Renal pelvis (tissue), 12 donors: ENCODE measurements around the gene MMGT1. TPM values are rescaled to one million over a fixed set of nuclear protein-coding genes. Genes with fewer than 3 reads are reported as not detected.

Experiments used
- DNase-seq: peaks from one replicate; pipeline ENCODE4 v3.0.0-alpha.2; 2013
- long read RNA-seq, 16 experiments: transcript quantifications; one replicate each; lab custom pipeline, GENCODE V29; 2026
- polyA plus RNA-seq, 3 donors: library from polyadenylated mRNA; unstranded; fragments of 120-200 nt; gene quantifications; one replicate each; pipeline ENCODE4 v1.2.1, GENCODE V29; 2013; ENCODE audit not compliant: insufficient read length in 3 of 3

The MMGT1 gene
- polyA plus RNA-seq: 10 to 100 TPM; 23.0 to 26.2 (median 24.0) TPM
- long read RNA-seq, donor 1, transcript MMGT1-201 (4 exons, 3,738 nt): major isoform, 5 of 13 reads
- long read RNA-seq, donor 1, partial matches to known transcripts: 8 of 13 reads
- long read RNA-seq, donor 1, other reads (novel, unspliced or antisense): 0 of 13 reads
- long read RNA-seq, donor 2, transcript MMGT1-201 (4 exons, 3,738 nt): major isoform, 19 of 19 reads
- long read RNA-seq, donor 2, partial matches to known transcripts: 0 of 19 reads
- long read RNA-seq, donor 2, other reads (novel, unspliced or antisense): 0 of 19 reads
- long read RNA-seq, donor 3, transcript MMGT1-201 (4 exons, 3,738 nt): major isoform, 9 of 9 reads
- long read RNA-seq, donor 3, partial matches to known transcripts: 0 of 9 reads
- long read RNA-seq, donor 3, other reads (novel, unspliced or antisense): 0 of 9 reads
- long read RNA-seq, donor 4, transcript MMGT1-201 (4 exons, 3,738 nt): major isoform, 6 of 6 reads
- long read RNA-seq, donor 4, partial matches to known transcripts: 0 of 6 reads
- long read RNA-seq, donor 4, other reads (novel, unspliced or antisense): 0 of 6 reads
- long read RNA-seq, donor 5, transcript MMGT1-201 (4 exons, 3,738 nt): major isoform, 6 of 6 reads
- long read RNA-seq, donor 5, partial matches to known transcripts: 0 of 6 reads
- long read RNA-seq, donor 5, other reads (novel, unspliced or antisense): 0 of 6 reads
- long read RNA-seq, donor 6, transcript MMGT1-201 (4 exons, 3,738 nt): major isoform, 18 of 18 reads
- long read RNA-seq, donor 6, partial matches to known transcripts: 0 of 18 reads
- long read RNA-seq, donor 6, other reads (novel, unspliced or antisense): 0 of 18 reads
- long read RNA-seq, donor 7, transcript MMGT1-201 (4 exons, 3,738 nt): major isoform, 19 of 19 reads
- long read RNA-seq, donor 7, partial matches to known transcripts: 0 of 19 reads
- long read RNA-seq, donor 7, other reads (novel, unspliced or antisense): 0 of 19 reads
- long read RNA-seq, donor 8, transcript MMGT1-201 (4 exons, 3,738 nt): major isoform, 10 of 10 reads
- long read RNA-seq, donor 8, partial matches to known transcripts: 0 of 10 reads
- long read RNA-seq, donor 8, other reads (novel, unspliced or antisense): 0 of 10 reads
- long read RNA-seq, donor 9, transcript MMGT1-201 (4 exons, 3,738 nt): major isoform, 11 of 11 reads
- long read RNA-seq, donor 9, partial matches to known transcripts: 0 of 11 reads
- long read RNA-seq, donor 9, other reads (novel, unspliced or antisense): 0 of 11 reads
- long read RNA-seq, donor 10, transcript MMGT1-201 (4 exons, 3,738 nt): major isoform, 8 of 8 reads
- long read RNA-seq, donor 10, partial matches to known transcripts: 0 of 8 reads
- long read RNA-seq, donor 10, other reads (novel, unspliced or antisense): 0 of 8 reads
- long read RNA-seq, donor 11, transcript MMGT1-201 (4 exons, 3,738 nt): major isoform, 13 of 13 reads
- long read RNA-seq, donor 11, partial matches to known transcripts: 0 of 13 reads
- long read RNA-seq, donor 11, other reads (novel, unspliced or antisense): 0 of 13 reads
- long read RNA-seq, donor 12, transcript MMGT1-201 (4 exons, 3,738 nt): major isoform, 22 of 22 reads
- long read RNA-seq, donor 12, partial matches to known transcripts: 0 of 22 reads
- long read RNA-seq, donor 12, other reads (novel, unspliced or antisense): 0 of 22 reads
- long read RNA-seq, donor 13, transcript MMGT1-201 (4 exons, 3,738 nt): major isoform, 11 of 11 reads
- long read RNA-seq, donor 13, partial matches to known transcripts: 0 of 11 reads
- long read RNA-seq, donor 13, other reads (novel, unspliced or antisense): 0 of 11 reads
- long read RNA-seq, donor 14, transcript MMGT1-201 (4 exons, 3,738 nt): major isoform, 30 of 30 reads
- long read RNA-seq, donor 14, partial matches to known transcripts: 0 of 30 reads
- long read RNA-seq, donor 14, other reads (novel, unspliced or antisense): 0 of 30 reads
- long read RNA-seq, donor 15, transcript MMGT1-201 (4 exons, 3,738 nt): major isoform, 14 of 14 reads
- long read RNA-seq, donor 15, partial matches to known transcripts: 0 of 14 reads
- long read RNA-seq, donor 15, other reads (novel, unspliced or antisense): 0 of 14 reads
- long read RNA-seq, donor 16, transcript MMGT1-201 (4 exons, 3,738 nt): major isoform, 15 of 15 reads
- long read RNA-seq, donor 16, partial matches to known transcripts: 0 of 15 reads
- long read RNA-seq, donor 16, other reads (novel, unspliced or antisense): 0 of 15 reads

DNA sequence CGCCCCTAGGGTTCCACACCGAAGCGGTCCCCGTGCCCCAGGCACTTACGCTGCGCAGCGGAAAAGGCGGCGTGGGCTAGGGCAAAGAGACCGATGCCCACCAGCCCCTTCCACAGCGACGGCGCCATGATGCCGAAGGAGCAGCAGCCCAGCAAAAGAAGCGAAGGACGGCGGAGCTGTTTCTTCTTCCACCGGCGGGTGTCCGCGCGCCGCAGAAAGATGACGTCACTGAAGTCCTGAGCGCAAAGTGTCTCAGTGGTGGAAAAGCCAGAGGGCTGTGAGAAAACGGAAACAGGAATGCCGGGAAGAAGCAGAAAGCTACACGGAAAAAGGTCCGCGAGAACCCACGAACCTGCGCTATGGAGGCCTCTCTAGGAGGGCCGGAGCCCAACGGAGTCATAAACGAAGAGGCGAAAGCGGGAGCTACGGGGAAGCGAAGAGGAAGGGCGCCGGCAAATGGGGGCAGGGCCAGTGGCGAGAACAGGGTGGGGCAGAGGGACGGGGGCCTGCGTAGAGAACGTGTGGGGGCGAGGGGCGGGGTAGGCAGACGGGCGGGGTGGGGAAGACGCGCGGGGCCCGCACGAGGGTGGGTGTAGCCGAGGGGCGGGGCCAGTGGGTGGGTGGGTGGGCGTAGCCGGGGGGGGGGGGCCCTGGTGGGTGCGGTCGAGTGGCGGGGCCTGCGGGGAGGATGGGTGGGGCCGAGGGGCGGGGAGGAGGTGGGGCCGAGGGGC lies at the start of gene MMGT1:
Gene MMGT1, minus strand, starts transcription at position 441 of the 731 bp plus-strand sequence. Its CDS starts 313 bp downstream, at position 128.
- DNase-seq: peak; percentile 79

DNA sequence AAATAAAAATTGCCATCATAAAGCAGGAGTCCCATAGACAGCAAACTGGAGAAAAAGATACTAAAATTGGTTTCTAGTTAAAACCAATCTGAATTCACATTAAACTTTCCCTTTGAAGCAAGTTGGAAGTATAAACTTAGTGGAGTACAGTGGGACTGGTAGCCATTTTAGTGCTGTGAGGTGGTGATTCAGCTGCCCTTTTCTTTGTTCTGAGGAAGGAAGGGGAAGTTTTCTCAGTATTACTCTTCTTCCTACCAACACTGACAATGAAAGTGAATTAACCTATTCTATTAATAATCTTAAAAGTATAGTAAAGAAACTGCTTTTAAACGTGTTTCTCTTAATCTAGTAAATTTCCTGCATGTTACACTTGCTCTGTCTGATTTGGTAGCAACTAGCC lies 48.1 kb upstream of the MMGT1 start:
- no peak for DNase-seq

DNA sequence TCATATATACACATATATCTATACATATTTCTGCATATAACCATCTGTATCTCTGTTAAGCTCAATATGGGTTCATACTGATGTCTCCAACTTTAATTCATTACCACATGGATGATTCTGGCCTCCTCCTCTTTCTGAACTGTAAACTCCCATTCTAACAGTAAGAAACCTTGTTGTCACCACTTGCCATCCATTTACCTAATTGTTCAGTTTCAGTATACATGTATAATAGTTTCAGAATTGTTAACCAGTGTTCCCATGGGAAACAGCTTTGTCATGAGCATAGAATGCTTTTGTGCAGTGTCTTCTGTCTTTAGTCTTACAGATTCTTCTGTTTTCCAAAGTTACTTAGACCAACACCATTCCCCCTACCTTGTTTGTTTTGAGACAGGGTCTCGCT lies 47.4 kb upstream of the MMGT1 start:
- DNase-seq: no peak

DNA sequence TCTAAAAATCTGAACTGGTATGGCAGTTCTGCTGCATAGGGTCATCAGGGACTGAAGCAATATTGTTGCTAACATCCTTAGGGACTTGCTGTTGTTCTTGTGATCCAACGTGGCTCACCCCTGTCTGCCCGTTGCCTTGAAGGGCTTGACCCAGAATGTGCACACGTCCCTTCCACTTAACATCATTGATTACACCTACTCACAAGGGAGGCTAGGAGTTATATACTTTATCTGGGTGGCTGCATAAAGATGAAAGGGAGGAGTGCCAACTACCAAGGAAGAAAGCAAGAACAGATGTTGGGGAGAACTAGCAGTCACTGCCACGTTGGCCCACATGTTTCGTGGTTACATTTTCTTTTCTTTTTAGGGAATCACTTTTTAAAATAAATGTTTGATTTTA lies 45.4 kb upstream of the MMGT1 start:
- no peak for DNase-seq

DNA sequence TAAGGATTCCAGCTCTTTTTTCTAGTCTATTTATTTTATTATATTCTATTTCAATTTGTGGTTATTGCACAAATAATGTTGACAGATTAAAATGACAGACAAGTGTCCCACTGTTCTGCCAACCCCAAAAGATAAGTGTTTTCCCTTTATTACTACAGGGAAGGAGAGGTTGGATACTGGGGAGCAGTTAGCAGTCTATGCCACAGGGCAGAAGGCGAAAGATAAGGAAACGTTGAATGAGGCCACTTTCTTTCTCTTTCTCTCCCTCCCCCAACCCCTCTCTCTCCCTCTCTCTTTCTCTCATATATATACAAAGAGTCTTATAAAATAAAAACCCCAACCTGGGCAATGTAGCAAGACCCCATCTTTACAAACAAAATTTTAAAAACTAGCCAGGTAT lies 43.1 kb upstream of the MMGT1 start:
- DNase-seq: no peak

DNA sequence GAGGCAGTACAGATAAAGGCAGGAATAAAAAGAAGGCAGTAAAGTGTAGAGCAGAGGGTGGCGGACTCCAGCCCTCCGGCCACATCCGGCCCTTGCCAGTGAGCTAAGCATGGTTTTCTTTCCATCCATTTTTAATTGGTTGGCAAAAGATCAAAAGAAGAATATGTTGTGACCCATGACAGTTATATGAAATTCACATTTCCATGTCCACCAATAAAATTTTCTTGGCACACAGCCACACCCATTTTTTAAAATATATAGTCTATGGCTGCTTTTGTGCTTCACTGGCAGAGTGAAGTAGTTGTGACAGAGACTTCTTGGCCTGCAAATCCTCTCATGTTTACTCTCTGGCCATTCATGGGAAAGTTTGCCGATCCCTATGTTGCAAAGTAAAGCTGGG lies 41.2 kb upstream of the MMGT1 start:
- DNase-seq: peak; percentile 11

DNA sequence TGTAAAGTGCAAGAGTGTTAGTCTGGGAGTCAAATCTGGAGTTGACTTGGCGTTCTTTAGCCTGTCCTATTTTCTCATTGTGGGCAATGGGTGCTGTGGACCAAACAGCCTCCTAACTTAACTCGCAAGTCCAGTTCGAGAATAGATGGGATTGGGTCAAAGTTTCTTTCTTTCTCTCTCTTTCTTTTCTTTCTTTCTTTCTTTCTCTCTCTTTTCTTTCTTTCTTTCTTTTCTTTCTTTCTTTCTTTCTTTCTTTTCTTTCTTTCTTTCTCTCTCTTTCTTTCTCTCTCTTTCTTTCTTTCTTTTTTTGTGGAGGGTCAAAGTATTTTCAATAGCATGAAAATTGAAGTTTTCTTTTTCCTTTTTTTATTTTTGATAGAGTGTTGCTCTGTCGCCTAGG lies 14.5 kb upstream of the MMGT1 start:
- DNase-seq: no peak

DNA sequence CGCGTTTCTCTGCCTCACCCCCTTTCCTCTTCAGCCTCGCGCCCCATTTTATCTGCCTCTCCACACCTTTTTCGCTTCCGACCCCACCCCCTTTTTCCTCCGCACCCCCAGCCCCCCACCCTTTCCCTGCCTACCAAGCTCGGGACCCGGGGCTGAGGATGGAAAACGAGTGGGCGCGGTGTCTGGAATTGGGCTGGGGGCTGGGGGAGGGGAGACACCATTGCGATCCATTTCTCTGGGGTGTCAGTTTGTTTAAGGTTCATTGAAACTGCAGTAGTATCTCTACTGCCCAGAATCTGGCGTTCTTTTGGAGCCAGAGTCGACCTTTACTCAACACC lies 12.2 kb upstream of the MMGT1 start:
- DNase-seq: no peak

DNA sequence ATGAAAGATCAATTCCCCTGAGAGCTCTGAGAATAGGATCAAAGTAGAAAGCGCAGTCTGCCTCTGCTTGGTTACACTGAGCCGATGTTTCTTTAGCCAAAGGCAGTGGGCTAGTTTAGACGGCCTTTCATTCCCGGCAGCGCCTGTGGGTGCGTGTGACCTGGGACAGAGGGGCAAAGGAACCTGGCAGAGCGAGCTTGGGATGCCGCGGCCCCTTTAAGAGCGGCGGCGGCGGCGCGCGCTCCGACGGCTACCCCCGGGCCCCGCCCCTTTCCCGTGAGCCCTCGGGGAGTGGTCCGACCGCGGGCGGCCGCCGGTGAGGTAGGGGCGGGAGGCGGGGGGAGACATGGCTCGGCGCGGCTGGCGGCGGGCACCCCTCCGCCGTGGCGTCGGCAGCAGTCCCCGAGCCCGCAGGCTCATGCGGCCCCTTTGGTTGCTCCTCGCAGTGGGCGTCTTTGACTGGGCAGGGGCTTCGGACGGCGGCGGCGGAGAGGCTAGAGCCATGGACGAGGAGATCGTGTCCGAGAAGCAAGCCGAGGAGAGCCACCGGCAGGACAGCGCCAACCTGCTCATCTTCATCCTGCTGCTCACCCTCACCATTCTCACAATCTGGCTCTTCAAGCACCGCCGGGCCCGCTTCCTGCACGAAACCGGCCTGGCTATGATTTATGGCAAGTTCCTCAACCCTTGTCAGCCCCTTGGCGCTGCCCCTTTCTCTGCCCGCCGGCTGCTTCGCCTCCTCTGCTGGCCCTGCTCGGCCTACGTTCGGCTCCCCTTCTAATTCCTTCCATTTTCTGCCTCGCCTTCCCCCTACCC lies 11.6 kb upstream of the MMGT1 start, which contains the start of gene SLC9A6:
Gene SLC9A6, plus strand, starts transcription at position 279 of the 816 bp plus-strand sequence. Its CDS starts 224 bp downstream, at position 503.
- peak; percentile 64 for DNase-seq

DNA sequence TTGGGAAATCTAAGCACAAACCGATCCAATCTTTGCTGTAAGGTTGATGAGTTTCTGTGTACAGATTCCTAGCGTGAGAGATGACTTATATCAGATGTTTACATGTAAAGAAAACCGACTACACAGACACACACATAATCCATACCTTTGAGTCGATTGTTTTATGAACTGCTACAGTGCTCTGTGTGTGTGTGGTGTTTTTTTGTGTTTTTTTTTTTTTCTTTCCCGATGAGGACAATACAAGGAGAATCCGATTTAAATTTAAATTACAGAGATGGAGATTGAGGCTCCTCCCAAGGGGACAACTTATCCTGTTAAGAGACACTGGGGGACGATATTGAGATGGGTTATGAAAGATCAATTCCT lies 11.0 kb upstream of the MMGT1 start:
- DNase-seq: no peak

DNA sequence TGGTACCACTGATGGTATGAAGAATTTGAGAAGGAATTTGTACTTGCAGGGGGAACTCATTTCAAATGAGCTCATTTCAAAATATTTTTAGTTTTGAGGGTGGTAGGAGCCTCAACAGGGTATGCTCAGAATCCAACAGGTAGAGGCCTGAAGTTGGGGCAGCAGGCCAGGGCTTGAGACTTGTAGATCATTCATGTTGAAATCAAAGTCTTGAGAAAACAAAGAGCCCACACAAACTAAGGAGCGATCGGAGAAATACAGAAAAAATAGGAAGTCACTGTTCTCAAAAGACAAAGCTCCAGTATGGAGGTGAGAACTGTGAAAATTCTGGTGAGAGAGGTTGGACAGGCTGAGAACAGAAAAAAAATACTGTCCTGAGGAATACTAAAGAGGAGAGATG lies 10.5 kb upstream of the MMGT1 start:
- no peak for DNase-seq

DNA sequence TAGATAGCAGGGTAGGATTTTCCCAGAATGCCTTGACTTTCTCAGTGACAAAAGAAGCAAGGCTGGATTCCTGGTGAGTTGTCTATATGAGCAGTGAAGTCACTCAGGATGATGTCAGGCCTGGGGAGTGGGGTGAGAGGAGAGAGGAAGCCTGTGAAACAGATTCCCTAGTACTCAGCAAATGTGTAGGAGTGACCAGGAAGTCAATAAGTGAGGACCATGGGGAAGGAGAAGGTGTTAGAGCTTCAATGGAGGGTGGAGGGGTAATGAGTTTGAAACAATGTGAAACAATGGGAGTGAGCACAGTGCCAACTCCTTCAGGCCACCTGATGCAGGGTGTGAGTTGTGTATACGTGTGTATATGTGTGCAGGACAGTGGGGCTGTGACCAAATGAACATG lies 9.1 kb upstream of the MMGT1 start:
- DNase-seq: no peak

DNA sequence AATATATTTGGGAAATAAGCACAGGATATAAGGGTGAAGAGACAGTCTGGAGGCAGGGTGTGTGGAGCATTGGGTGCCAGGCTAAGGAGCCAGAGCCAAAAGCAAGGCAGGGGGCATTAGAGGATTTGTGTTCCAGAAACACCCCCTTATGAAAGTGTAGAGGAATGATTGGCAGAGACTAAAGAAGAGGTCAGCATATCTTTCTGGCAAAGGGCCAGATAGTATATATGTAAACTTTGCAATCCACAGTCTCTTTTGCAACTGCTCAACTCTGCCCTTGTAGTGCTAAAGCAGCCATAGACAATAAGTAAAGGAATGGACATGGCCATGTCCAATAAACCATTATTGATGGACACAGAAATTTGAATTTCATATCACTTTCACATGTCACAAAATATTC lies 7.9 kb upstream of the MMGT1 start:
- DNase-seq: no peak

DNA sequence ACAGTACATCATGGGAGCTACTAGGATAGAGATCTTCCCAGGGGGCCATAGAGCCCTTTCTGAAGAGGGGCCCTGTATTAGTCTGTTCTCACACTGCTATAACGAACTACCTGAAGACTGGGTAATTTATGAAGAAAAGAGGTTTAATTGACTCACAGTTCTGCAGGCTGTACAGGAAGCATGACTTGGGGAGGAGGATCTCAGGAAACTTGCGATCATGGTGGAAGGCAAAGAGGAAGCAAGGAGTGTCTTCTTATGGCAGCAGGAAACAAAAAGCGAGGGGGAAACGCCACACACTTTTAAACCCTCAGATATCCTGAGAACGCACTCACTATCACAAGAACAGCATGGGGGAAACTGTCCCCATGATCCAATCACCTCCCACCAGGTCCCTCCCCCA lies 7.2 kb upstream of the MMGT1 start:
- no peak for DNase-seq

DNA sequence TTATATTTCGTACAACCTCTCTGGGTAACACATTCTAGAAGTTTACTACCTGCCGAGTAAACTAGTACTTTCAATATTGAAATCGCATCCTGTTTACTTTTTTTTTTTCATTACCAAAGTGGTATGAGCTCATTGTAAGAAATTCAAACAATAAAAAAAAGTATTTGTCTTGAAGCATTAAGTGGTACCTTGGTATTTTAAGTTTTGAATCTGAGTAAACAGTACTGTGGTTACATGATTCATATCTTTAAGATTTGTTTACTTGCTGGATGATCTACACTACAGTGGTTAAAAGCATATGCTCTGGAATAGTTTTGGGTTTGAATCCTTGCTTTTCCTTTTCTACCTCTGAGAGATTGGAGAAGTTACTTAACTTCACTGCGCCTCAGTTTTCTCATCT lies 3.8 kb upstream of the MMGT1 start:
- DNase-seq: no peak

DNA sequence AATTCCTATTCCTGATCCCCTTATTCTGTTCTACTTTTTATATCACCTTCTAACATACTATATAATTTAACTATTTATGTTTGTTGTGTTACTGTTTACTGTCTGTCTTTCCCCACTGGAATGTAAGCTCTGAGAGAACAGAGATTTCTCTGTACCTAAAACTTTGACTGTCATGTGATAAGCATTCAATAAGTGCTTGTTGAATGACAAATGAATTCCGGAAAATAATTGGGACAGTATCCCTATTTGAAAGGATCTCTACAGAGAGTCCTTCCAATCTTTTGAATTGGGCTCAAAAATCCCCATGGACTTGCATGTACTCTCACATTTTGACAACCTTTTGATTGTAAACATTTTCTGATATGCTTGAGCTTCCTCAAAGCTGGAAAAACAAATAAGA lies 1.6 kb upstream of the MMGT1 start:
- no peak for DNase-seq

DNA sequence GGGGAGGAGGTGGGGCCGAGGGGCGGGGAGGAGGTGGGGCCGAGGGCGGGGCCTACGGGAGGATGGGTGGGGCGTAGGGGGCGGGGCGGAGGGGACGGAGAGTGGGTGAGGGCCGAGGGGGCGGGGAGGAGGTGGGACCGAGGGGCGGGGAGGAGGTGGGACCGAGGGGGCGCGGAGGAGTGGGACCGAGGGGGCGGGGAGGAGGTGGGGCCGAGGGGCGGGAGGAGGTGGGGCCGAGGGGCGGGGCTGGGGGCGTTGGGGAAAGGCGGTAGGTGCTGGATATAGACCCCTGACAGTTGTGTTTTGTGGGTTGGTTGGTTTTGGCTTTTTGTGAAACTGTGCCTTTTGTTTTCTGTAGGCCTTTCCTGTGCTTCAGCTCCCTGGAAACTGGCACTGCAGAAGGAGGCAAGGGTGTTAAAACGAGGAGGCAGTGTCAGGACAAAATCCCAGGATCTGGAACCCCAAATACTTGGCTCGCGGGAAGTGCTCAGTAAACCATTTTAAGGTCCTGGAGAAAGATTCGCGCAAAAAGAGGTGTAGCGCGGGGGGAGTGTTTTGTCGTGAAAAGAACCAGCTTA lies 580 bp upstream of the MMGT1 start:
- peak; percentile 57 for DNase-seq

DNA sequence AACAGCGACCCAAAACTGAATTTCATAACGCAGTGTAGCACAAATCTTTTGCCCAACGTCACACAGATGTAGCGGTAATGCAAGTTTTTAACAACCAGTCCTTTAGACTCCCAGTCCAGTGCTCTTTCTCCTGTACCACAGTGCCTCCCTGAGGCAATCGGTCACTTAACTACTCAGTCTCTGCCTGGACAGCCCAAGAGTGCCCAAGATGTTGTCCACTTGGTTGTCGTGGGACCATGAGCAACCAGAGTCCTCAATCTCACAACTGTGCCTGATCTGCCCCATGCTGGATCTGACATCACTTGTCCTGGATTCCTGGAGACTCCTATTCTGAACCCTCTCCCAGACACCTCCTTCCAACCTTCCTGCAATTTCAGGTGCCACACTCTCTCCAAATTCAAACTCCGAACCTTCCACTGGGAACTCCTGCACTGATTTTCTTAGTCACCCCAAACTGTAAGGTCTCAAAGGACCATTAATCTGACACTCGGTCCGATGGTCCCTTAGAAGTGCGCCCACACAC lies 702 bp downstream of the MMGT1 start:
- DNase-seq: peak; percentile 34
